NCI-H1436 (cell line): ENCODE measurements around the gene CEP170B.
"Not testable (repeated sequence)": the region's sequence is repeated elsewhere in the genome, so short reads cannot be mapped to it uniquely, and the experiment has no call there.

Experiments used
- DNase-seq: peaks from one replicate; lab custom pipeline; 2025; lab: John Stamatoyannopoulos, UW

CEP170B gene

GRCh38 chr14:104844306-104845032 lies 20.6 kb upstream of the CEP170B start:
- no peak for DNase-seq

GRCh38 chr14:104845033-104845666 lies 19.9 kb upstream of the CEP170B start:
- DNase-seq, result no peak

GRCh38 chr14:104845834-104846441 lies 19.1 kb upstream of the CEP170B start:
- DNase-seq, result no peak

GRCh38 chr14:104852280-104852663 lies 12.8 kb upstream of the CEP170B start:
- DNase-seq, result no peak

GRCh38 chr14:104855532-104856090 lies 9.5 kb upstream of the CEP170B start:
- no peak for DNase-seq

- DNase-seq, result no peak
Observed at GRCh38 chr14:104856157-104856868, 8.8 kb upstream of the CEP170B start.

- no peak for DNase-seq
Observed at GRCh38 chr14:104856869-104857860, 7.9 kb upstream of the CEP170B start.

- DNase-seq, result not testable (repeated sequence)
Observed at GRCh38 chr14:104857931-104858330, 7.1 kb upstream of the CEP170B start.

- DNase-seq, result no peak
Observed at GRCh38 chr14:104858811-104859426, 6.1 kb upstream of the CEP170B start.

- no peak for DNase-seq
Observed at GRCh38 chr14:104859900-104860299, 5.2 kb upstream of the CEP170B start.

GRCh38 chr14:104860414-104860813 lies 4.7 kb upstream of the CEP170B start:
- DNase-seq, result no peak

- DNase-seq, result no peak
Observed at GRCh38 chr14:104863131-104863862, 1.8 kb upstream of the CEP170B start.

- no peak for DNase-seq
Observed at GRCh38 chr14:104863923-104864266, 1.2 kb upstream of the CEP170B start.

- no peak for DNase-seq
Observed at GRCh38 chr14:104864267-104865080, 594 bp upstream of the CEP170B start.

- DNase-seq, result no peak
Observed at GRCh38 chr14:104865631-104866441, 768 bp downstream of the CEP170B start.

GRCh38 chr14:104866451-104867370 lies 1.6 kb downstream of the CEP170B start:
- no peak for DNase-seq

GRCh38 chr14:104867371-104868059 lies 2.4 kb downstream of the CEP170B start:
- no peak for DNase-seq
